Measurements from ENCODE around the gene EIF4G1. TPM values are rescaled to one million over a fixed set of nuclear protein-coding genes. Genes with fewer than 3 reads are reported as not detected.

The EIF4G1 gene
- total and polyA plus RNA-seq, 10 of the 15 experiments (the other 5 are each of a cell fraction or from before 2014, with no cell fraction given): 5.7 to 462 (median 237) TPM

GRCh38 chr3:184347321-184348056 lies 33.1 kb downstream of the EIF4G1 start:
- POLR2A ChIA-PET: no interaction called here
- FAIRE-seq (no peak), ATAC-seq (no peak), DNase-seq (ENCODE audit: low read depth, low spot score) (no peak)
- no peak overlapping the region for H3K27ac ChIP-seq (ENCODE audit: control insufficient read depth, insufficient read depth)
- BruUV-seq (replicated peaks): no TSS peak
- no peak overlapping the region for H3K4me2 ChIP-seq (ENCODE audit: control insufficient read depth, insufficient read depth)
- no peaks in the 10 kb centered on the region for H3K36me3 ChIP-seq (ENCODE audit: control insufficient read depth in 2 of 2, insufficient read depth in 2 of 2, low read length in 1 of 2)
- no peaks in the 10 kb centered on the region for H3K79me2 ChIP-seq (ENCODE audit: control insufficient read depth, insufficient read depth, low read length)
- WGBS (ENCODE audit: insufficient coverage, insufficient replicate concordance, low lambda C conversion rate, missing lambda C conversion rate): 50% methylated on average over 12 of the region's 12 CpGs
- no peaks in the 10 kb centered on the region for H3K4me1 ChIP-seq (ENCODE audit: control insufficient read depth, insufficient read depth, low read length)
- no peaks in the 10 kb centered on the region for H3K27me3 ChIP-seq (replicated peaks in 1 of 2; ENCODE audit: control insufficient read depth in 2 of 2, insufficient read depth in 2 of 2, low read length in 1 of 2)
- in situ Hi-C loops (cut with MboI) (no loop called here), intact Hi-C loops (cut with micrococcal nuclease; ENCODE audit: unreplicated experiment) (no loop called here)
- no peaks in the 10 kb centered on the region for H4K20me1 ChIP-seq (ENCODE audit: control insufficient read depth, insufficient read depth)
- RAD21 ChIA-PET (ENCODE audit: unreplicated experiment): interaction anchor here (0.7 kb wide), 1 partner anchor 68 kb away, joined by 4 read pairs; no protein-coding TSS in a partner anchor
- H3K4me3 ChIP-seq: no peak overlapping the region
- H3K9ac ChIP-seq (ENCODE audit: control insufficient read depth, insufficient read depth, low read length): no peak overlapping the region
- SMC1A ChIA-PET (ENCODE audit: uncharacterized antibody, unreplicated experiment): no interaction called here
- CTCF ChIA-PET: interaction anchor here (1.4 to 1.6 kb wide), 2 partner anchors 19 to 166 kb away, joined by 3 read pairs; no protein-coding TSS in a partner anchor
- TF ChIP-seq TARDBP (IDR thresholded peaks at IDR 0.05; ENCODE audit: borderline replicate concordance): no peak
- no peak for TF ChIP-seq ZNF24 (IDR thresholded peaks at IDR 0.05)
- no peak for TF ChIP-seq ETV6 (conservative IDR thresholded peaks at IDR 0.05 in 1 of 2, IDR thresholded peaks at IDR 0.05 in 1 of 2; ENCODE audit: borderline replicate concordance in 1 of 2, low read depth in 1 of 2)
- TF ChIP-seq USF1 (IDR thresholded peaks at IDR 0.05; ENCODE audit: borderline replicate concordance, extremely low read length, insufficient read depth, low read depth, low read length): no peak
- TF ChIP-seq ZNF207 (IDR thresholded peaks at IDR 0.05; ENCODE audit: borderline replicate concordance): no peak
- no peak for TF ChIP-seq HSF1 (IDR thresholded peaks at IDR 0.05; ENCODE audit: low read depth, low read length)
- TF ChIP-seq WRNIP1 (IDR thresholded peaks at IDR 0.05; ENCODE audit: borderline replicate concordance, low read depth, low read length): no peak
- no peak for TF ChIP-seq NRF1 (conservative IDR thresholded peaks at IDR 0.05; ENCODE audit: low read depth, low read length)
- TF ChIP-seq MTA2 (IDR thresholded peaks at IDR 0.05; ENCODE audit: low read depth): no peak
- TF ChIP-seq PAX5 (IDR thresholded peaks at IDR 0.05; ENCODE audit: borderline replicate concordance, low read depth, low read length): no peak
- no peak for TF ChIP-seq CHD4 (IDR thresholded peaks at IDR 0.05)
- TF ChIP-seq HDGF (IDR thresholded peaks at IDR 0.05): no peak
- TF ChIP-seq CREB1 (IDR thresholded peaks at IDR 0.05; ENCODE audit: low read depth): no peak
- TF ChIP-seq ZZZ3 (IDR thresholded peaks at IDR 0.05; ENCODE audit: control insufficient read depth, insufficient read length, low read depth): no peak
- no peak for TF ChIP-seq NR2C2 (IDR thresholded peaks at IDR 0.05; ENCODE audit: borderline replicate concordance, control insufficient read depth, insufficient read length, low read depth)
- TF ChIP-seq E2F4 (IDR thresholded peaks at IDR 0.05; ENCODE audit: low read depth, low read length): no peak
- no peak for TF ChIP-seq POU2F2 (IDR thresholded peaks at IDR 0.05; ENCODE audit: borderline replicate concordance, low read depth, low read length)
- TF ChIP-seq SIN3A (IDR thresholded peaks at IDR 0.05; ENCODE audit: low read depth, low read length): no peak
- no peak for TF ChIP-seq ZBTB33 (IDR thresholded peaks at IDR 0.05)
- TF ChIP-seq CBX5 (IDR thresholded peaks at IDR 0.05; ENCODE audit: low read depth): no peak
- H2AFZ ChIP-seq (ENCODE audit: control insufficient read depth, low read depth, low read length): no peak overlapping the region
- no peaks in the 10 kb centered on the region for H3K9me3 ChIP-seq (replicated peaks; ENCODE audit: control insufficient read depth, insufficient read depth, low read length)
